GM12872 (cell line): Measurements from ENCODE around the gene C7orf25.
A peak's percentile ranks its signal among the peaks of the same experiment; 100 is the strongest.

ENCODE experiments used
- TF ChIP-seq, protein P1 (sequence below): IDR thresholded peaks from 3 replicates; pipeline ENCODE4 v1.5.1; 2011; ENCODE audit warnings: low read depth, mild to moderate bottlenecking, low read length, moderate library complexity; ENCODE audit not compliant: insufficient read depth

Gene C7orf25

DNA sequence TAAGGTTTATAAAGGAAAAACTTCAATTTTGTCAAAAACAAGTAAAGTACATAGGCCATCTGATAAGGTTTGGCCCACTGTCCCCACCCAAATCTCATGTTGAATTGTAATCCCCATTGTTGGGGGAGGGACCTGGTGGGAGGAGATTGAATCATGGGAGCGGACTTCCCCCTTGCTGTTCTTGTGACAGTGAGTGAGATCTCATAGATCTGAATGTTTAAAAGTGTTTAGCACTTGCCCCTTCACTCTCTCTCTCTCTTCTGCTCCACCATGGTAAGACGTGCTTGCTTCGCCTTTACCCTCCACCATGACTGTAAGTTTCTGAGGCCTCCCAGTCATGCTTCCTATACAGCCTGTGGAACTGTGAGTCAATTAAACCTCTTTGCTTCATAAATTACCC is 38.5 kb upstream of the C7orf25 start:
- TF ChIP-seq, protein P1, sequence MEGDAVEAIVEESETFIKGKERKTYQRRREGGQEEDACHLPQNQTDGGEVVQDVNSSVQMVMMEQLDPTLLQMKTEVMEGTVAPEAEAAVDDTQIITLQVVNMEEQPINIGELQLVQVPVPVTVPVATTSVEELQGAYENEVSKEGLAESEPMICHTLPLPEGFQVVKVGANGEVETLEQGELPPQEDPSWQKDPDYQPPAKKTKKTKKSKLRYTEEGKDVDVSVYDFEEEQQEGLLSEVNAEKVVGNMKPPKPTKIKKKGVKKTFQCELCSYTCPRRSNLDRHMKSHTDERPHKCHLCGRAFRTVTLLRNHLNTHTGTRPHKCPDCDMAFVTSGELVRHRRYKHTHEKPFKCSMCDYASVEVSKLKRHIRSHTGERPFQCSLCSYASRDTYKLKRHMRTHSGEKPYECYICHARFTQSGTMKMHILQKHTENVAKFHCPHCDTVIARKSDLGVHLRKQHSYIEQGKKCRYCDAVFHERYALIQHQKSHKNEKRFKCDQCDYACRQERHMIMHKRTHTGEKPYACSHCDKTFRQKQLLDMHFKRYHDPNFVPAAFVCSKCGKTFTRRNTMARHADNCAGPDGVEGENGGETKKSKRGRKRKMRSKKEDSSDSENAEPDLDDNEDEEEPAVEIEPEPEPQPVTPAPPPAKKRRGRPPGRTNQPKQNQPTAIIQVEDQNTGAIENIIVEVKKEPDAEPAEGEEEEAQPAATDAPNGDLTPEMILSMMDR: no peak

DNA sequence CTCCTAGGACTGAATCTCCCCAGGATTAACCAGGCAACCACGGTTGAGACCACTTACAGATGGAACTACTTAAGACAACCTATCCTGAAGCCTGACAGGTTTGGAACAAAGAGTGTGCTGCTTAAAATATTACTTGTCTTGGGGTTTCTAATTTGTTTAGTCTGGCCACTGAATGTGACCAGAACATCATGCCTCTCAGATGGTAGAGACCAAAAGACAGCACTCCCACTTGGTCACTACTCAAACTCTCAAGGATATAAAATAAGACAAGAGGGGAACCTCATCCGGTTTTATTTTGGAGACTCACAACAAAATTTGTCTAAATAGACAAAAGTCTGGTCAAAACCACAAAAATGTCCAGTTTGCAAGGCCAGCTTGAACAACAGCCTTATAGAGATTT is 35.7 kb upstream of the C7orf25 start:
- TF ChIP-seq, protein P1: no peak

DNA sequence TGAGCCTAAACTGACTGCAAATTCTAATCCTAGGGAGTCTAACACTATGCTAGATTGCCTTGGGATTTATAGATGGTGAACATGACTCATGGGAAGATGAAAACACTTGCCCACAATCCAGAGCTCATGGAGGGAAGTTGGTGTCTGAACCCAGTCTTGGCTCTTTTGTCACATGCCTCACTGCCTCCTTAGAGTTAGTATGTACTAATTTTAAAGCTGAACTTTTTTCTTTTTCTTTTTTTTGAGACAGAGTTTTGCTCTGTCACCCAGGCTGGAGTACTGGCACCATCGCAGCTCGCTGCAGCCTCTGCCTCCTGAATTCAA is 34.7 kb upstream of the C7orf25 start:
- TF ChIP-seq, protein P1: no peak

DNA sequence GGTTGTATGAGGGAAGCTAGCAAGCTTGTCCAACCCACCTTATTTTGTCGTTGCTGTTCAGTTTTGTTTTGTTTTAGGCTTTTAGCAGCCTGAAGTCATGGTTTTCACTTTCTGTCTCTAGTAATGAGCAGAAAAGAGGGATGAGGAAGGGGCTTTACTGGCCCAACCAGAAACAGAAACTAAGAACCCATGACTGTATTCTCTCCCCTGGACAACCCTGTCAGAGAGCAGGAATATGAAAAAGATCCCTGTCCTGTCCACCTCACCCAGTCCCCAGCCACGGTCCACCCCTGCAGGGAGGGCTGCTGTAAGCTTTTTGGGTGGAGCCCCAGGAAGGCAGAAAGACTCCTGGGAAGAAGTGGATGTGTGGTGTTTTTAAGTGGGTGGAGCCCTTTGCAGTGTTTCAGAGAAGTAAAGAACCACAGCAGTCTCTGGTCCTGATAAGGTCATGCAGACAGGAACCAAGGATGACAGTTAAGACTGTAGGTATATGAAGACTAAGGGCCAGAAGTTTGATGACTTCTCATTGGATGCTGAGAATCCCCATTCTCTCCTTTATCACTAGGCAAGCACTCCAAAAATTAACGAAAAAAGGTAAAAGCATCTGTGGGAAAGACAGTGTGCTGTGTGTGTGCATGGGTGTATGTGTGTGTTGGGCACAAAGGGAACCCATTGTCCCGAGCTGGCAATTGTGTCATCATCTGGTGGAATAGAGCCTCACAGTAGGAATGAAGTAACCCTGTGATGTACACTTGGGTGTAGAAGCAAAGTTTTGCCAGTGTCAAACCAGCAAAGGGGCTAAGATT is 34.2 kb upstream of the C7orf25 start:
- TF ChIP-seq, protein P1: no peak

DNA sequence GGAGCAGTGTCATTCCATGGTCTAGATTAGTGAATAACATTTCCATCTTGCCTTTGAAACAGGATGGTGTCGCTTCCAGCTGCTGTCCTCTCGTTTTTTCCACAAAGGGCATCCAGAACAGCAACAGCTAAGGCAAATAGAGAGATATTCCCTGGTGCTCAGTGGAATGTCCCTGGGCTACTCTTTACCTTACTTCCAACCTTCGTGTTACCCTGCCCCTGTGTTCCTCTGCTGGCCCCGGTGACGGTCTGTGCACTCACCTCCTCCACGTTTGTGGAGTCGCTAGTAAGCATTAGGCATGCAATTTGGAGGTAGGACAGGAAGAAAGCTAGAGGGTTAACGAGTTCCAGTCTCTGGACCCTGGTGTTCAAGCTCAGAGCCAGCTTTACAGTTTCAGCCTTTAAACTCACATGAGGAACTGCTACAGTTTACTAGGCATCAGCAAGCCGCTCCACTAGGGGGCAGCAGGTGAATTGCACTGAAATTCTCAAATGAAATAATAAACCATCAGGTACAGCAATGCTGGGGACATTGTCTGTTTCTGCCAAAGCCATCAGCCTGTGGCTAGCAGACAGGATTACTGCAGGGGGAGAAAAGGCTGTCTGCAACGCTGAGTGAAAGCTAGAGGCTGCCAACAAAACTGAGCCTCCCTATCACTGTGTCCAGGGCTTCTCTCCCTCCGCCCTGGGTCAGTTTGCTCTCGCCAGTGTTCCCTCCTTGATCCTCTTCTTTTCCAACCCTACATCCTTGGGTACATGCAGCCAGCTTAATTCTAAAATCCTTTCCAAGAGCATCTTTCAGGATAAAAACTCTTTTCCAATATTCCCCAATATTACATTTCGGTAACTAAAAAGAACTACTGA is 29.3 kb upstream of the C7orf25 start:
- TF ChIP-seq, protein P1: peak; percentile 86

DNA sequence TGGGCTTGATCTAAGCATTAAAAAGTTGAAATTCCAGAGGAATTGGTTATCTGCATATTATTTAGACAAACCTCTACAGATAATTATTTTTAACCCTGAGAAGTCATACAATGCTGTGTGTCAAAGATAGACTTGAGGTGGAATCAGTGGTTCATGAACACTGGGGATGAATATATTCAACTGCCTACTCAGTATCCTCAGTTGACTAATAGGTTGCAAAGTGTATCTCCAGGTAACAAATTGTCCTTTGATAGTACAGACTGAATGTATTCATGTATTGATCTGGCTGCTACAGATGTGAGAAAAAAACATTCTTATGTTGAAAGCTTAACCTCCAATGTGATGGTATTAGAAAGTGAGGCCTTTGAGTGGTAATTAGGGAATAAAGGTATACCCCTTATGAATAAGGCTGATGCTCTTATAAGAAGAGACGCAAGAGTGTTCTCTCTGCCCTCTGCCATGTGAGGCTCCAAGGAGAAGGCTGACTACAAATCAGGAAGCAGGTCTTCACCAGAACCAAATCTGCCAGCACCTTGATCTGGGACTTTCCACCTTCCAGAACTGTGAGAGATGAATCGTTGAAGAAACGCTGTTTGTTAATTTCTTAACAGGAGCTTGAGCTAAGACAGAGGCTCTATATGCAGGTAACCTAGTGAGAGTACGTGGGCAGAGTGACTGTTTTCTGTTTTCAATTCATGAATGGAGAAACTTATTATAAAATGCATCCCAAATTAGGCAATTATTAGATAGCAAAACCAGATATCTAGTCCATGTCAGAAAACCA is 27.8 kb upstream of the C7orf25 start:
- TF ChIP-seq, protein P1: no peak

DNA sequence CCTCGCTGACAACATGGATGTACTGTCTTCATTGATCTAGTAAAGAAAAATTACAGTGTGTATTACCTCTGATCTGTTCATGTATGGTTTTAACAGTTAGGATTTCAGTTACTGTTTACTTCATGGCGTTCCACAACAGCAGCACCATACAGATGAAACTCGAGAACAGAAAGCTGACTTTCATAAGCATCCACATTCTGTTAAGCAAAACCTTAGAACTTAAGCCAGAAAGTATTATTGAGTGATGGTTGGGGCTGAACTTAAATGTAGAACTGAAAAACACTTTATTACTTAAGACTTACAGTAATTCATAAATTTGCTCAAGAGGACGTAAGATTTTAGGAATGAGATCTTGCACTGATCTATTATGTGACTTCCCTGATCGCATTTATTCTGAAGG is 24.0 kb upstream of the C7orf25 start:
- TF ChIP-seq, protein P1: no peak
